IMR-90 (cell line): ENCODE results near the gene RBPJ. TPM values are rescaled to one million over a fixed set of nuclear protein-coding genes. Genes with fewer than 3 reads are reported as not detected.

Experiments used
- ATAC-seq: fragments of 200-7000 bp; cut with Tn5 transposase; 2 replicates; pipeline ENCODE4 v1.9.1; 2020; ENCODE audit warnings: low read depth, mild to moderate bottlenecking, moderate library complexity
- BruUV-seq: library from RNA; stranded (reverse); fragments of 400-500 nt; replicated peaks from 2 replicates; lab custom pipeline; 2021; lab: Mats Ljungman, UMichigan
- CTCF ChIA-PET: fragments of 300-600 bp; formaldehyde crosslinking; extraction: SDS; loops from one replicate; lab custom pipeline; 2021; ENCODE audit warnings: antibody characterized with exemption; lab: Yijun Ruan, JAX
- POLR2A ChIA-PET: fragments of 300-600 bp; sonication (Branson Sonifier 250); formaldehyde crosslinking; loops from one replicate; lab custom pipeline; 2022; ENCODE audit warnings: antibody characterized with exemption; ENCODE audit not compliant: unreplicated experiment; lab: Charles Lee
- DNase-seq: peaks from one replicate; pipeline ENCODE4 v3.0.0; 2013
- H2AFZ ChIP-seq: replicated peaks from 2 replicates; pipeline ENCODE3; 2013; ENCODE audit warnings: low read length, mild to moderate bottlenecking; ENCODE audit not compliant: poor library complexity
- H2AK5ac ChIP-seq: 2 replicates; pipeline ENCODE4 v1.6.1; 2013; ENCODE audit warnings: low read depth, low read length, inconsistent platforms
- H2AK9ac ChIP-seq: replicated peaks from 2 replicates; pipeline ENCODE3; 2013; ENCODE audit warnings: mild to moderate bottlenecking, low read depth, low read length, moderate library complexity; ENCODE audit not compliant: poor library complexity
- H2BK120ac ChIP-seq: 2 replicates; pipeline ENCODE4 v1.6.1; 2013; ENCODE audit warnings: low read depth, low read length, inconsistent platforms
- H2BK15ac ChIP-seq: 3 replicates; pipeline ENCODE4 v1.6.1; 2013; ENCODE audit warnings: low read depth, low read length, inconsistent platforms
- H2BK20ac ChIP-seq: 2 replicates; pipeline ENCODE4 v1.6.1; 2013; ENCODE audit warnings: low read depth, mild to moderate bottlenecking, inconsistent platforms, low read length, moderate library complexity
- H2BK5ac ChIP-seq: 2 replicates; pipeline ENCODE4 v1.6.1; 2013; ENCODE audit warnings: mild to moderate bottlenecking, low read depth, low read length, inconsistent platforms; ENCODE audit not compliant: poor library complexity, severe bottlenecking
- H3K14ac ChIP-seq: replicated peaks from 2 replicates; pipeline ENCODE4 v1.6.1; 2013; ENCODE audit warnings: low read depth, low read length, inconsistent platforms
- H3K18ac ChIP-seq: 2 replicates; pipeline ENCODE4 v1.6.1; 2013; ENCODE audit warnings: low read depth, low read length, control low read depth
- H3K23ac ChIP-seq: 2 replicates; pipeline ENCODE4 v1.6.1; 2013; ENCODE audit warnings: low read depth, low read length, inconsistent platforms
- H3K27ac ChIP-seq: 2 replicates; pipeline ENCODE4 v1.5.1; 2013; ENCODE audit warnings: mild to moderate bottlenecking, control low read depth, low read length; ENCODE audit not compliant: insufficient read depth
- H3K27me3 ChIP-seq: 2 replicates; pipeline ENCODE4 v1.6.1; 2013; ENCODE audit warnings: low read length; ENCODE audit not compliant: control insufficient read depth, insufficient read depth
- H3K36me3 ChIP-seq: 2 replicates; pipeline ENCODE4 v1.6.1; 2013; ENCODE audit warnings: low read length, mixed read lengths; ENCODE audit not compliant: control insufficient read depth, insufficient read depth
- H3K4ac ChIP-seq: 2 replicates; pipeline ENCODE4 v1.6.1; 2013; ENCODE audit warnings: low read depth, low read length, inconsistent platforms
- H3K4me1 ChIP-seq: 2 replicates; pipeline ENCODE4 v1.6.1; 2013; ENCODE audit warnings: low read length, mixed read lengths; ENCODE audit not compliant: control insufficient read depth, insufficient read depth
- H3K4me2 ChIP-seq: 2 replicates; pipeline ENCODE4 v1.6.1; 2013; ENCODE audit warnings: low read depth, mild to moderate bottlenecking, control low read depth, low read length, moderate library complexity
- H3K4me3 ChIP-seq: 2 replicates; pipeline ENCODE4 v1.5.1; 2013; ENCODE audit warnings: low read depth, mild to moderate bottlenecking, control low read depth, low read length, moderate library complexity; ENCODE audit not compliant: insufficient read depth
- H3K56ac ChIP-seq: 2 replicates; pipeline ENCODE4 v1.6.1; 2013; ENCODE audit warnings: low read length, inconsistent platforms; ENCODE audit not compliant: insufficient read depth; ENCODE audit errors: extremely low read depth
- H3K79me1 ChIP-seq, 2 experiments: 2 replicates each; pipeline ENCODE4 v1.6.1; 2013; ENCODE audit warnings: low read length in 2 of 2, inconsistent platforms in 1 of 2, low read depth in 1 of 2
- H3K9ac ChIP-seq: 2 replicates; pipeline ENCODE4 v1.6.1; 2013; ENCODE audit warnings: low read depth, low read length, control low read depth
- H3K9me1 ChIP-seq: 2 replicates; pipeline ENCODE4 v1.6.1; 2013; ENCODE audit warnings: low read length, inconsistent platforms; ENCODE audit not compliant: insufficient read depth
- H3K9me3 ChIP-seq: 2 replicates; pipeline ENCODE4 v1.6.1; 2013; ENCODE audit warnings: low read length; ENCODE audit not compliant: control insufficient read depth, insufficient read depth
- H4K20me1 ChIP-seq: 2 replicates; pipeline ENCODE4 v1.6.1; 2013; ENCODE audit warnings: low read length, inconsistent platforms; ENCODE audit not compliant: insufficient read depth
- H4K5ac ChIP-seq: 2 replicates; pipeline ENCODE4 v1.6.1; 2013; ENCODE audit warnings: mild to moderate bottlenecking, low read depth, low read length, control low read depth
- H4K8ac ChIP-seq, 2 experiments: 2 replicates each; pipeline ENCODE4 v1.6.1; 2013; ENCODE audit warnings: low read depth in 2 of 2, low read length in 2 of 2, control low read depth in 1 of 2, inconsistent platforms in 1 of 2
- H4K91ac ChIP-seq: 2 replicates; pipeline ENCODE4 v1.6.1; 2013; ENCODE audit warnings: low read depth, low read length, inconsistent platforms; ENCODE audit not compliant: insufficient read depth
- BHLHE40 ChIP-seq: fragments of 150-350 bp; IDR thresholded peaks from 2 replicates; pipeline ENCODE4 v1.6.1; 2016; ENCODE audit warnings: mild to moderate bottlenecking, low read depth, low read length
- CHD1 ChIP-seq: IDR thresholded peaks from 2 replicates; pipeline ENCODE4 v1.6.1; 2012; ENCODE audit warnings: low read depth, low read length, improper control_type of control experiment
- FOS ChIP-seq: fragments of 150-350 bp; IDR thresholded peaks from 2 replicates; pipeline ENCODE4 v1.6.1; 2016; ENCODE audit warnings: low read depth, low read length
- MAFK ChIP-seq: IDR thresholded peaks from 2 replicates; pipeline ENCODE4 v1.6.1; 2012; ENCODE audit warnings: low read depth, low read length, improper control_type of control experiment
- MXI1 ChIP-seq: IDR thresholded peaks from 2 replicates; pipeline ENCODE4 v1.6.1; 2012; ENCODE audit warnings: low read depth, mild to moderate bottlenecking, low read length, moderate library complexity, borderline replicate concordance
- NFE2L2 ChIP-seq: fragments of 150-350 bp; IDR thresholded peaks from 2 replicates; pipeline ENCODE4 v1.6.1; 2016; ENCODE audit warnings: low read depth, mild to moderate bottlenecking, low read length
- POLR2A ChIP-seq: IDR thresholded peaks from 2 replicates; pipeline ENCODE4 v1.6.1; 2012; ENCODE audit warnings: mild to moderate bottlenecking, low read depth, low read length
- RAD21 ChIP-seq: IDR thresholded peaks from 2 replicates; pipeline ENCODE4 v1.6.1; 2012; ENCODE audit warnings: low read length, improper control_type of control experiment
- RCOR1 ChIP-seq: IDR thresholded peaks from 2 replicates; pipeline ENCODE4 v1.6.1; 2012; ENCODE audit warnings: mild to moderate bottlenecking, low read length, improper control_type of control experiment; ENCODE audit not compliant: insufficient replicate concordance
- RFX5 ChIP-seq: IDR thresholded peaks from 2 replicates; pipeline ENCODE4 v1.8.0; 2012; ENCODE audit warnings: low read depth, mild to moderate bottlenecking, low read length, moderate library complexity
- WGBS, 2 experiments: methylation state at CpG; one replicate each; pipeline versions ENCODE4 v1.1.5 to v1.1.7; 2013; ENCODE audit warnings: missing lambda C conversion rate in 2 of 2; ENCODE audit not compliant: insufficient read length in 1 of 2; ENCODE audit errors: extremely low coverage in 2 of 2; 5-methylcytosine and 5-hydroxymethylcytosine counted together
- dilution Hi-C: fragments of 300-500 bp; cut with HindIII; formaldehyde crosslinking; loops from one replicate; pipeline ENCODE4 v1.14.3; 2018; ENCODE audit warnings: low sequenced_read_pairs; ENCODE audit not compliant: unreplicated experiment
- in situ Hi-C: fragments of 300-500 bp; cut with MboI; formaldehyde crosslinking; loops from 3 replicates; pipeline ENCODE4 v1.14.3; 2019; ENCODE audit warnings: low sequenced_read_pairs, inconsistent platforms, mixed read lengths
- intact Hi-C: fragments of 100-400 bp; cut with micrococcal nuclease; formaldehyde crosslinking; loops from 2 replicates; pipeline ENCODE4 v1.10.0; 2022
- polyA plus RNA-seq, 3 experiments: library from polyadenylated mRNA; depleted of rRNA; stranded (reverse); fragments of >200 nt; gene quantifications; 2 replicates each; pipeline ENCODE4 v1.2.3, GENCODE V29; 2012; ENCODE audit warnings: low replicate concordance in 1 of 3
- total RNA-seq: library from RNA; depleted of rRNA; stranded (reverse); fragments of >200 nt; gene quantifications from 2 replicates; pipeline ENCODE4 v1.2.3, GENCODE V29; 2012
- TF ChIP-seq, protein P1 (sequence below): fragments of 150-350 bp; IDR thresholded peaks from 2 replicates; pipeline ENCODE4 v1.6.1; 2017; ENCODE audit warnings: mild to moderate bottlenecking, antibody characterized with exemption, low read length, low read depth
- TF ChIP-seq, protein P2 (sequence below): conservative IDR thresholded peaks from 2 replicates; pipeline ENCODE4 v1.5.1; 2012; ENCODE audit warnings: mild to moderate bottlenecking, low read depth, low read length, improper control_type of control experiment
- TF ChIP-seq, protein P3 (sequence below): fragments of 150-350 bp; IDR thresholded peaks from 2 replicates; pipeline ENCODE4 v1.6.1; 2016; ENCODE audit warnings: low read depth, mild to moderate bottlenecking, low read length, moderate library complexity, borderline replicate concordance

The RBPJ gene
- total and polyA plus RNA-seq, 2 of the 4 experiments (the other 2 are of a cell fraction): 50.3 to 148 TPM

- H3K23ac ChIP-seq: no peak overlapping the region
- dilution Hi-C loops (no loop called here), intact Hi-C loops (no loop called here), in situ Hi-C loops (loop anchor here (10.0 kb wide), 1 partner anchor 298 kb away; no protein-coding TSS in a partner anchor)
- no peak overlapping the region for H3K27ac ChIP-seq
- H2AK5ac ChIP-seq: no peak overlapping the region
- H3K9me3 ChIP-seq: no peaks in the 10 kb centered on the region
- H4K8ac ChIP-seq: no peak overlapping the region
- H3K9me1 ChIP-seq: no peaks in the 10 kb centered on the region; the same call in 1 of the 2 replicates
- no peak overlapping the region for H3K4me2 ChIP-seq
- H2BK120ac ChIP-seq: no peak overlapping the region
- peaks cover 2% of the 10 kb centered on the region; the same call in 1 of the 2 replicates for H3K4me1 ChIP-seq
- WGBS, 2 experiments: 100% methylated on average over 3 of the region's 4 CpGs; no CpG with 5 or more reads in 1 of the 2 experiments
- no peak overlapping the region for H3K56ac ChIP-seq
- no peaks in the 10 kb centered on the region for H3K27me3 ChIP-seq
- peaks cover 29% of the 10 kb centered on the region for H3K36me3 ChIP-seq
- H3K79me1 ChIP-seq: peaks cover 23 to 42% of the 10 kb centered on the region in 2 experiments
- H4K91ac ChIP-seq: no peak overlapping the region
- no peak overlapping the region for H2AK9ac ChIP-seq
- DNase-seq (no peak), ATAC-seq (no peak)
- H2BK20ac ChIP-seq: no peak overlapping the region
- no peak overlapping the region for H2BK15ac ChIP-seq
- no peak overlapping the region for H3K18ac ChIP-seq
- no peak overlapping the region for H3K9ac ChIP-seq
- TF ChIP-seq BHLHE40 (no peak), MAFK (no peak), RFX5 (no peak), RAD21 (no peak), NFE2L2 (no peak), CHD1 (no peak), MXI1 (no peak), RCOR1 (no peak), POLR2A (no peak), FOS (no peak)
- TF ChIP-seq, protein P1, sequence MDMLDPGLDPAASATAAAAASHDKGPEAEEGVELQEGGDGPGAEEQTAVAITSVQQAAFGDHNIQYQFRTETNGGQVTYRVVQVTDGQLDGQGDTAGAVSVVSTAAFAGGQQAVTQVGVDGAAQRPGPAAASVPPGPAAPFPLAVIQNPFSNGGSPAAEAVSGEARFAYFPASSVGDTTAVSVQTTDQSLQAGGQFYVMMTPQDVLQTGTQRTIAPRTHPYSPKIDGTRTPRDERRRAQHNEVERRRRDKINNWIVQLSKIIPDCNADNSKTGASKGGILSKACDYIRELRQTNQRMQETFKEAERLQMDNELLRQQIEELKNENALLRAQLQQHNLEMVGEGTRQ: no peak
- TF ChIP-seq, protein P2, sequence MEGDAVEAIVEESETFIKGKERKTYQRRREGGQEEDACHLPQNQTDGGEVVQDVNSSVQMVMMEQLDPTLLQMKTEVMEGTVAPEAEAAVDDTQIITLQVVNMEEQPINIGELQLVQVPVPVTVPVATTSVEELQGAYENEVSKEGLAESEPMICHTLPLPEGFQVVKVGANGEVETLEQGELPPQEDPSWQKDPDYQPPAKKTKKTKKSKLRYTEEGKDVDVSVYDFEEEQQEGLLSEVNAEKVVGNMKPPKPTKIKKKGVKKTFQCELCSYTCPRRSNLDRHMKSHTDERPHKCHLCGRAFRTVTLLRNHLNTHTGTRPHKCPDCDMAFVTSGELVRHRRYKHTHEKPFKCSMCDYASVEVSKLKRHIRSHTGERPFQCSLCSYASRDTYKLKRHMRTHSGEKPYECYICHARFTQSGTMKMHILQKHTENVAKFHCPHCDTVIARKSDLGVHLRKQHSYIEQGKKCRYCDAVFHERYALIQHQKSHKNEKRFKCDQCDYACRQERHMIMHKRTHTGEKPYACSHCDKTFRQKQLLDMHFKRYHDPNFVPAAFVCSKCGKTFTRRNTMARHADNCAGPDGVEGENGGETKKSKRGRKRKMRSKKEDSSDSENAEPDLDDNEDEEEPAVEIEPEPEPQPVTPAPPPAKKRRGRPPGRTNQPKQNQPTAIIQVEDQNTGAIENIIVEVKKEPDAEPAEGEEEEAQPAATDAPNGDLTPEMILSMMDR: no peak
- TF ChIP-seq, protein P3, sequence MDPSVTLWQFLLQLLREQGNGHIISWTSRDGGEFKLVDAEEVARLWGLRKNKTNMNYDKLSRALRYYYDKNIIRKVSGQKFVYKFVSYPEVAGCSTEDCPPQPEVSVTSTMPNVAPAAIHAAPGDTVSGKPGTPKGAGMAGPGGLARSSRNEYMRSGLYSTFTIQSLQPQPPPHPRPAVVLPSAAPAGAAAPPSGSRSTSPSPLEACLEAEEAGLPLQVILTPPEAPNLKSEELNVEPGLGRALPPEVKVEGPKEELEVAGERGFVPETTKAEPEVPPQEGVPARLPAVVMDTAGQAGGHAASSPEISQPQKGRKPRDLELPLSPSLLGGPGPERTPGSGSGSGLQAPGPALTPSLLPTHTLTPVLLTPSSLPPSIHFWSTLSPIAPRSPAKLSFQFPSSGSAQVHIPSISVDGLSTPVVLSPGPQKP: no peak
- H2BK5ac ChIP-seq: no peak overlapping the region
- no peak overlapping the region for H3K4me3 ChIP-seq
- H3K4ac ChIP-seq: no peak overlapping the region
- H4K5ac ChIP-seq: no peak overlapping the region
- no peak overlapping the region for H2AFZ ChIP-seq
- ChIA-PET CTCF (no interaction called here), POLR2A (no interaction called here)
- H3K14ac ChIP-seq: no peak overlapping the region
- no TSS peak for BruUV-seq
- peaks cover 5% of the 10 kb centered on the region; the same call in 1 of the 2 replicates for H4K20me1 ChIP-seq
Measured at GRCh38 chr4:26426892-26427291, 106.1 kb downstream of the RBPJ start.
